H9 (cell line): Measurements from ENCODE around the gene ARPC5. TPM values are rescaled to one million over a fixed set of nuclear protein-coding genes. Genes with fewer than 3 reads are reported as not detected.

Source experiments
- DNase-seq: peaks from one replicate; pipeline ENCODE4 v3.0.0-alpha.2; 2017
- H2AFZ ChIP-seq: one replicate; pipeline ENCODE4 v1.6.1; 2013; ENCODE audit warnings: mild to moderate bottlenecking, low read length, control low read depth, moderate library complexity
- H2AK5ac ChIP-seq: 2 replicates; pipeline ENCODE4 v1.6.1; 2013; ENCODE audit warnings: low read length, control low read depth, mixed read lengths; ENCODE audit not compliant: insufficient read length
- H2BK120ac ChIP-seq: one replicate; pipeline ENCODE4 v1.6.1; 2013; ENCODE audit warnings: low read depth, mild to moderate bottlenecking, low read length, control low read depth, inconsistent platforms; ENCODE audit not compliant: poor library complexity, severe bottlenecking
- H2BK12ac ChIP-seq: 2 replicates; pipeline ENCODE4 v1.6.1; 2013; ENCODE audit warnings: low read length, control low read depth, mixed read lengths, low read depth; ENCODE audit not compliant: insufficient read length
- H2BK15ac ChIP-seq: 2 replicates; pipeline ENCODE4 v1.6.1; 2013; ENCODE audit warnings: low read depth, low read length, control low read depth
- H2BK20ac ChIP-seq: one replicate; pipeline ENCODE4 v1.6.1; 2013; ENCODE audit warnings: low read depth, mild to moderate bottlenecking, low read length, control low read depth, inconsistent platforms; ENCODE audit not compliant: poor library complexity, severe bottlenecking
- H2BK5ac ChIP-seq: 2 replicates; pipeline ENCODE4 v1.6.1; 2013; ENCODE audit warnings: low read length, control low read depth, mixed read lengths; ENCODE audit not compliant: insufficient read length
- H3K14ac ChIP-seq: 2 replicates; pipeline ENCODE4 v1.6.1; 2013; ENCODE audit warnings: low read length, control low read depth; ENCODE audit not compliant: insufficient read depth
- H3K18ac ChIP-seq: 2 replicates; pipeline ENCODE4 v1.6.1; 2013; ENCODE audit warnings: low read depth, mild to moderate bottlenecking, mixed read lengths, low read length, control low read depth; ENCODE audit not compliant: insufficient read length
- H3K23ac ChIP-seq: 2 replicates; pipeline ENCODE4 v1.6.1; 2013; ENCODE audit warnings: low read length, control low read depth, mixed read lengths, low read depth; ENCODE audit not compliant: insufficient read length
- H3K23me2 ChIP-seq: 2 replicates; pipeline ENCODE4 v1.6.1; 2013; ENCODE audit warnings: low read depth, mild to moderate bottlenecking, mixed read lengths, low read length, control low read depth; ENCODE audit not compliant: insufficient read length, poor library complexity, severe bottlenecking
- H3K27ac ChIP-seq: 2 replicates; pipeline ENCODE4 v1.5.1; 2013; ENCODE audit warnings: low read length, control low read depth, mixed read lengths, low read depth; ENCODE audit not compliant: insufficient read length
- H3K27me3 ChIP-seq: 2 replicates; pipeline ENCODE4 v1.6.1; 2013; ENCODE audit warnings: low read length, control low read depth, inconsistent platforms; ENCODE audit not compliant: insufficient read depth
- H3K4ac ChIP-seq: 2 replicates; pipeline ENCODE4 v1.6.1; 2013; ENCODE audit warnings: low read depth, mild to moderate bottlenecking, control low read depth, inconsistent platforms, low read length, moderate library complexity
- H3K4me1 ChIP-seq: 2 replicates; pipeline ENCODE4 v1.6.1; 2013; ENCODE audit warnings: low read length, control low read depth, inconsistent platforms; ENCODE audit not compliant: insufficient read depth
- H3K4me2 ChIP-seq: 2 replicates; pipeline ENCODE4 v1.6.1; 2013; ENCODE audit warnings: low read length, control low read depth, mixed read lengths; ENCODE audit not compliant: insufficient read length, insufficient read depth
- H3K56ac ChIP-seq: 2 replicates; pipeline ENCODE4 v1.6.1; 2013; ENCODE audit warnings: low read depth, mild to moderate bottlenecking, mixed read lengths, low read length, control low read depth; ENCODE audit not compliant: insufficient read length
- H3K79me1 ChIP-seq: 2 replicates; pipeline ENCODE4 v1.6.1; 2013; ENCODE audit warnings: low read depth, mild to moderate bottlenecking, moderate library complexity, low read length, control low read depth, inconsistent platforms; ENCODE audit not compliant: insufficient read depth, poor library complexity, severe bottlenecking
- H3K79me2 ChIP-seq: 2 replicates; pipeline ENCODE4 v1.6.1; 2013; ENCODE audit warnings: low read length, control low read depth, inconsistent platforms; ENCODE audit not compliant: insufficient read depth
- H3K9ac ChIP-seq: 2 replicates; pipeline ENCODE4 v1.6.1; 2013; ENCODE audit warnings: low read length, control low read depth, mixed read lengths; ENCODE audit not compliant: insufficient read length; ENCODE audit errors: extremely low read depth
- H3K9me3 ChIP-seq: one replicate; pipeline ENCODE4 v1.6.1; 2013; ENCODE audit warnings: low read depth, low read length, inconsistent platforms; ENCODE audit not compliant: control insufficient read depth
- H3T11ph ChIP-seq: one replicate; pipeline ENCODE4 v1.6.1; 2013; ENCODE audit warnings: mild to moderate bottlenecking, low read length, control low read depth, inconsistent platforms
- H4K20me1 ChIP-seq: one replicate; pipeline ENCODE4 v1.6.1; 2013; ENCODE audit not compliant: control insufficient read depth, insufficient read length, insufficient read depth
- H4K5ac ChIP-seq: 2 replicates; pipeline ENCODE4 v1.6.1; 2013; ENCODE audit warnings: low read depth, mild to moderate bottlenecking, mixed read lengths, low read length, control low read depth; ENCODE audit not compliant: insufficient read length
- H4K8ac ChIP-seq: replicated peaks from 2 replicates; pipeline ENCODE4 v1.6.1; 2013; ENCODE audit warnings: low read length, control low read depth, mixed read lengths, low read depth; ENCODE audit not compliant: insufficient read length
- H4K91ac ChIP-seq: 2 replicates; pipeline ENCODE4 v1.6.1; 2013; ENCODE audit warnings: low read depth, mild to moderate bottlenecking, moderate library complexity, mixed read lengths, low read length, control low read depth; ENCODE audit not compliant: insufficient read length
- H3K27ac Mint-ChIP-seq, 3 experiments: 2 replicates in 2 of 3; 3 replicates in 1 of 3; pipeline ENCODE4 v1.8.0; 2020 to 2021; ENCODE audit warnings: mixed read lengths in 3 of 3, mild to moderate bottlenecking in 1 of 3, moderate library complexity in 1 of 3
- H3K27me3 Mint-ChIP-seq: 2 replicates; pipeline ENCODE4 v1.8.0; 2021; ENCODE audit warnings: low read depth, mild to moderate bottlenecking, moderate library complexity, mixed read lengths
- H3K36me3 Mint-ChIP-seq, 3 experiments: 2 replicates in 2 of 3; 3 replicates in 1 of 3; pipeline ENCODE4 v1.8.0; 2020 to 2021; ENCODE audit warnings: low read depth in 3 of 3, mixed read lengths in 3 of 3; ENCODE audit not compliant: insufficient read depth in 1 of 3
- H3K4me1 Mint-ChIP-seq, 2 experiments: 2 replicates each; pipeline ENCODE4 v1.8.0; 2020; ENCODE audit warnings: mixed read lengths in 2 of 2
- H3K4me3 Mint-ChIP-seq, 2 experiments: 2 replicates in 1 of 2; 3 replicates in 1 of 2; pipeline ENCODE4 v1.8.0; 2020 to 2021; ENCODE audit warnings: mild to moderate bottlenecking in 2 of 2, mixed read lengths in 2 of 2, moderate library complexity in 1 of 2
- H3K9me3 Mint-ChIP-seq, 2 experiments: 2 replicates in 1 of 2; 3 replicates in 1 of 2; pipeline ENCODE4 v1.8.0; 2020; ENCODE audit warnings: mild to moderate bottlenecking in 2 of 2, mixed read lengths in 2 of 2, moderate library complexity in 1 of 2
- CTCF ChIP-seq: fragments of 200-600 bp; sonication (generic); conservative IDR thresholded peaks from 3 replicates; pipeline ENCODE4 v1.8.0; 2021; ENCODE audit warnings: antibody characterized with exemption, mild to moderate bottlenecking
- WGBS: extraction: QIAGEN DNeasy Blood & Tissue Kit; methylation state at CpG from one replicate; pipeline ENCODE4 v1.1.7; 2013; ENCODE audit warnings: missing lambda C conversion rate, low lambda C conversion rate, mixed read lengths; ENCODE audit not compliant: insufficient read length; ENCODE audit errors: extremely low coverage; 5-methylcytosine and 5-hydroxymethylcytosine counted together
- total RNA-seq: library from RNA; stranded (reverse); gene quantifications from 2 replicates; pipeline ENCODE4 v1.2.1, GENCODE V29; 2021

The ARPC5 gene
- total RNA-seq, 1 experiment from 2014 or later = 67.7 TPM

- Histone ChIP-seq H3K23me2 (no peaks in the 10 kb centered on the region), H3K27ac (no peak overlapping the region), H4K20me1 (no peaks in the 10 kb centered on the region), H4K5ac (no peak overlapping the region), H3K23ac (no peak overlapping the region), H3K27me3 (no peaks in the 10 kb centered on the region), H3K4ac (no peak overlapping the region), H2BK5ac (no peak overlapping the region), H3K9ac (no peak overlapping the region), H2AFZ (no peak overlapping the region), H2BK12ac (no peak overlapping the region), H3K18ac (no peak overlapping the region), H3T11ph (no peak overlapping the region), H3K79me1 (no peaks in the 10 kb centered on the region), H2BK15ac (no peak overlapping the region), H3K4me1 (peaks cover 4% of the 10 kb centered on the region; the same call in 1 of the 2 replicates), H4K8ac (no peak overlapping the region), H3K56ac (no peak overlapping the region), H2AK5ac (no peak overlapping the region), H4K91ac (no peak overlapping the region), H3K9me3 (no peaks in the 10 kb centered on the region), H3K4me2 (no peak overlapping the region), H2BK120ac (no peak overlapping the region), H3K79me2 (no peaks in the 10 kb centered on the region), H2BK20ac (no peak overlapping the region), H3K14ac (no peak overlapping the region)
- no peak for DNase-seq
- no peak overlapping the region for H3K27ac Mint-ChIP-seq
- H3K9me3 Mint-ChIP-seq = no peaks in the 10 kb centered on the region
- H3K27me3 Mint-ChIP-seq = no peaks in the 10 kb centered on the region
- TF ChIP-seq CTCF = no peak
- no peak overlapping the region for H3K4me3 Mint-ChIP-seq
- H3K4me1 Mint-ChIP-seq = peaks cover 36 to 39% of the 10 kb centered on the region in 2 experiments
- no CpG with 5 or more reads among the region's 4 CpGs for WGBS
- no peaks in the 10 kb centered on the region for H3K36me3 Mint-ChIP-seq
These were observed 45.7 kb downstream of the ARPC5 start for GRCh38 chr1:183589874-183590243.
